CD4-positive, alpha-beta T cell treated with Interleukin-4 for 4 hours (primary cell): ENCODE results near the gene SRR.

Source experiments
- DNase-seq: peaks from one replicate; pipeline ENCODE4 v3.0.0-alpha.2; 2020

SRR gene

GRCh38 chr17:2372681-2373080 lies 68.9 kb downstream of the SRR start:
- DNase-seq: no peak

- DNase-seq: no peak
Measured at GRCh38 chr17:2373179-2373578, 69.4 kb downstream of the SRR start.
